DOHH2 (cell line): Measurements from ENCODE around the gene POMZP3.
"Not testable (repeated sequence)": the region's sequence is repeated elsewhere in the genome, so short reads cannot be mapped to it uniquely, and the experiment has no call there.

Experiments
- EZH2phosphoT487 ChIP-seq: fragments of 200-600 bp; sonication (generic); IDR thresholded peaks from 2 replicates; pipeline ENCODE4 v1.6.1; 2017; ENCODE audit warnings: borderline replicate concordance, mild to moderate bottlenecking, antibody characterized with exemption, low read length, moderate library complexity, mixed read lengths
- TF ChIP-seq, protein P1 (sequence below): fragments of 200-600 bp; sonication (generic); IDR thresholded peaks from one replicate; pipeline ENCODE4 v1.5.1; 2014; ENCODE audit warnings: antibody characterized with exemption, mild to moderate bottlenecking, low read depth, low read length; ENCODE audit not compliant: poor library complexity, severe bottlenecking

DNA sequence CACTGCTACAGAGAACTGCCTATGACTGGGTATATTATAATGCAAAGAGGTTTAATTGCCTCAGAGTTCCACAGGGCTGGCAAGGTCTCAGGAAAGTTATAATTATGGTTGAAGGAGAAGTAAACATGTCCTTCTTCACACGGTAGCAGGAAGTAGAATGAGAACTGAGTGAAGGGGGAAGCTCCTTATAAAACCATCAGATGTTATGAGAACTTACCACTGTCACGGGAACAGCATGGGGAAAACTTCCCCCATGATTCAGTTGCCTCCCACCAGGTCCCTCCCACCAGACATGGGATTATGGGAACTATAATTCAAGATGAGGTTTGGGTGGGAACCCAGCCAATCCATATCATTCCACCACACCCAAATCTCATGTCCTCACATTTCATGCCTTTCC is 34.4 kb downstream of the POMZP3 start:
- TF ChIP-seq, protein P1, sequence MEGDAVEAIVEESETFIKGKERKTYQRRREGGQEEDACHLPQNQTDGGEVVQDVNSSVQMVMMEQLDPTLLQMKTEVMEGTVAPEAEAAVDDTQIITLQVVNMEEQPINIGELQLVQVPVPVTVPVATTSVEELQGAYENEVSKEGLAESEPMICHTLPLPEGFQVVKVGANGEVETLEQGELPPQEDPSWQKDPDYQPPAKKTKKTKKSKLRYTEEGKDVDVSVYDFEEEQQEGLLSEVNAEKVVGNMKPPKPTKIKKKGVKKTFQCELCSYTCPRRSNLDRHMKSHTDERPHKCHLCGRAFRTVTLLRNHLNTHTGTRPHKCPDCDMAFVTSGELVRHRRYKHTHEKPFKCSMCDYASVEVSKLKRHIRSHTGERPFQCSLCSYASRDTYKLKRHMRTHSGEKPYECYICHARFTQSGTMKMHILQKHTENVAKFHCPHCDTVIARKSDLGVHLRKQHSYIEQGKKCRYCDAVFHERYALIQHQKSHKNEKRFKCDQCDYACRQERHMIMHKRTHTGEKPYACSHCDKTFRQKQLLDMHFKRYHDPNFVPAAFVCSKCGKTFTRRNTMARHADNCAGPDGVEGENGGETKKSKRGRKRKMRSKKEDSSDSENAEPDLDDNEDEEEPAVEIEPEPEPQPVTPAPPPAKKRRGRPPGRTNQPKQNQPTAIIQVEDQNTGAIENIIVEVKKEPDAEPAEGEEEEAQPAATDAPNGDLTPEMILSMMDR: not testable (repeated sequence)
- not testable (repeated sequence) for TF ChIP-seq EZH2phosphoT487
